Measurements from ENCODE around the gene MAP7.

Gene MAP7

GRCh38 chr6:136566007-136566487, 15.8 kb upstream of the MAP7 start:
- DNase-seq (ENCODE audit: extremely low read depth in 1 of 2, low read depth in 1 of 2): no peak

GRCh38 chr6:136564180-136564579, 14.0 kb upstream of the MAP7 start:
- DNase-seq (ENCODE audit: extremely low read depth in 1 of 2, low read depth in 1 of 2): no peak

- DNase-seq (ENCODE audit: extremely low read depth in 1 of 2, low read depth in 1 of 2): no peak
Measured at GRCh38 chr6:136563386-136564152, 13.3 kb upstream of the MAP7 start.

- no peak for DNase-seq (ENCODE audit: extremely low read depth in 1 of 2, low read depth in 1 of 2)
Measured at GRCh38 chr6:136562211-136562610, 12.0 kb upstream of the MAP7 start.

- no peak for DNase-seq (ENCODE audit: extremely low read depth in 1 of 2, low read depth in 1 of 2)
Measured at GRCh38 chr6:136553166-136553787, 3.1 kb upstream of the MAP7 start.

- no peak for DNase-seq (ENCODE audit: extremely low read depth in 1 of 2, low read depth in 1 of 2)
Measured at GRCh38 chr6:136552054-136552453, 1.8 kb upstream of the MAP7 start.

GRCh38 chr6:136551103-136551502, 881 bp upstream of the MAP7 start:
- DNase-seq (ENCODE audit: extremely low read depth in 1 of 2, low read depth in 1 of 2): no peak

- no peak for DNase-seq (ENCODE audit: extremely low read depth in 1 of 2, low read depth in 1 of 2)
Measured at GRCh38 chr6:136550045-136550329, 235 bp downstream of the MAP7 start.

- no peak for DNase-seq (ENCODE audit: extremely low read depth in 1 of 2, low read depth in 1 of 2)
Measured at GRCh38 chr6:136549300-136550044, 750 bp downstream of the MAP7 start.

- no peak for DNase-seq (ENCODE audit: extremely low read depth in 1 of 2, low read depth in 1 of 2)
Measured at GRCh38 chr6:136548582-136549299, 1.5 kb downstream of the MAP7 start.

- no peak for DNase-seq (ENCODE audit: extremely low read depth in 1 of 2, low read depth in 1 of 2)
Measured at GRCh38 chr6:136547871-136548270, 2.4 kb downstream of the MAP7 start.

GRCh38 chr6:136547336-136547735, 2.9 kb downstream of the MAP7 start:
- no peak for DNase-seq (ENCODE audit: extremely low read depth in 1 of 2, low read depth in 1 of 2)

GRCh38 chr6:136546331-136546730, 3.9 kb downstream of the MAP7 start:
- no peak for DNase-seq (ENCODE audit: extremely low read depth in 1 of 2, low read depth in 1 of 2)

- no peak for DNase-seq (ENCODE audit: extremely low read depth in 1 of 2, low read depth in 1 of 2)
Measured at GRCh38 chr6:136544326-136544725, 5.9 kb downstream of the MAP7 start.

- no peak for DNase-seq (ENCODE audit: extremely low read depth in 1 of 2, low read depth in 1 of 2)
Measured at GRCh38 chr6:136541395-136541794, 8.8 kb downstream of the MAP7 start.

GRCh38 chr6:136539967-136540652, 10.1 kb downstream of the MAP7 start:
- DNase-seq (ENCODE audit: extremely low read depth in 1 of 2, low read depth in 1 of 2): no peak

GRCh38 chr6:136538836-136539235, 11.4 kb downstream of the MAP7 start:
- DNase-seq (ENCODE audit: extremely low read depth in 1 of 2, low read depth in 1 of 2): no peak

GRCh38 chr6:136535880-136536650, 14.2 kb downstream of the MAP7 start:
- DNase-seq (ENCODE audit: extremely low read depth in 1 of 2, low read depth in 1 of 2): no peak

- DNase-seq (ENCODE audit: extremely low read depth in 1 of 2, low read depth in 1 of 2): no peak
Measured at GRCh38 chr6:136535017-136535765, 15.0 kb downstream of the MAP7 start.
